Measurements from ENCODE around the gene ZNF511. TPM values are rescaled to one million over a fixed set of nuclear protein-coding genes. Genes with fewer than 3 reads are reported as not detected.

Gene ZNF511
- total and polyA plus RNA-seq, 2 donors (not counting 1 experiment from before 2014, with no cell fraction given): 30.7 to 45.1 TPM

- peak within 1 kb of the TSS; percentile 26 for H3K27ac Mint-ChIP-seq
- H3K4me1 ChIP-seq (ENCODE audit: control insufficient read depth in 2 of 2, insufficient read depth in 2 of 2, low read length in 2 of 2): peaks cover 20 to 39% of the 10 kb centered on the region in 2 donors
- H4K20me1 ChIP-seq (ENCODE audit: control insufficient read depth, insufficient read depth, low read length, poor library complexity, severe bottlenecking): peaks cover 21% of the 10 kb centered on the region
- TF ChIP-seq EZH2 (IDR thresholded peaks at IDR 0.05; ENCODE audit: borderline replicate concordance, insufficient read depth, low read depth, low read length, poor library complexity, severe bottlenecking): no peak
- no peak for TF ChIP-seq CTCF (IDR thresholded peaks at IDR 0.05)
- peak within 1 kb of the TSS in 4 of 5 experiments; percentile 57 to 87 (median 68) for H3K4me3 ChIP-seq (ENCODE audit: control extremely low read depth in 1 of 5, extremely low read depth in 1 of 5, insufficient read depth in 1 of 5, low read depth in 2 of 5, low read length in 4 of 5)
- H3K4me3 Mint-ChIP-seq: peak within 1 kb of the TSS; percentile 80
- H3K9me3 ChIP-seq (ENCODE audit: control extremely low read depth in 1 of 3, control insufficient read depth in 2 of 3, insufficient read depth in 1 of 3, low read length in 2 of 3): peaks cover 0 to 17% (median 0%) of the 10 kb centered on the region in 3 donors
- no peaks in the 10 kb centered on the region for H3K9me3 Mint-ChIP-seq (ENCODE audit: insufficient read depth)
- under 1% methylated on average over 65 of the region's 83 CpGs for WGBS (ENCODE audit: insufficient coverage)
- H3K4me2 ChIP-seq (replicated peaks; ENCODE audit: low read depth, low read length, poor library complexity, severe bottlenecking): peak within 1 kb of the TSS; percentile 99
- ATAC-seq (ENCODE audit: low read depth) (peak; percentile 85), DNase-seq (peak; percentile 89)
- H3K27me3 ChIP-seq (replicated peaks in 1 of 4; ENCODE audit: control extremely low read depth in 1 of 4, control insufficient read depth in 3 of 4, insufficient read depth in 4 of 4, low read length in 3 of 4): no peaks in the 10 kb centered on the region
- POLR2A ChIA-PET: interaction anchor here (1.0 to 1.7 kb wide), 3 partner anchors 16 to 34 kb away, joined by 3 to 11 read pairs (median 5); partner anchors contain the start of gene ECHS1
- no peaks in the 10 kb centered on the region for H3K27me3 Mint-ChIP-seq
- peaks cover 32% of the 10 kb centered on the region for H3K4me1 Mint-ChIP-seq
- H2AFZ ChIP-seq (ENCODE audit: insufficient read depth, low read depth, low read length, poor library complexity, severe bottlenecking): peak within 1 kb of the TSS; percentile 95
- peak within 1 kb of the TSS; percentile 85 for H3K9ac ChIP-seq (ENCODE audit: low read length)
- peaks cover 0 to 7% of the 10 kb centered on the region in 2 experiments for H3K36me3 ChIP-seq (replicated peaks in 1 of 2; ENCODE audit: control extremely low read depth in 1 of 2, control insufficient read depth in 1 of 2, extremely low read depth in 1 of 2, insufficient read depth in 2 of 2, low read length in 1 of 2)
- H3K79me2 ChIP-seq (ENCODE audit: control insufficient read depth, insufficient read depth, low read length): peaks cover 24% of the 10 kb centered on the region
- peak within 1 kb of the TSS in 1 of 2 donors; percentile 71 for H3K27ac ChIP-seq (ENCODE audit: low read length in 2 of 2)
- CTCF ChIA-PET: interaction anchor here (1.0 to 3.6 kb wide), 3 partner anchors 28 to 36 kb away, joined by 3 to 18 read pairs (median 5); partner anchors contain the start of gene MTG1
- intact Hi-C loops (cut with micrococcal nuclease): loop anchor here (1.0 to 5.0 kb wide), 4 partner anchors 16 to 50 kb away; partner anchors contain the start of genes ECHS1, MTG1, TUBGCP2 and ZNF511
These were observed 48.8 kb downstream of the ZNF511 start, which contains the start of gene FUOM for GRCh38 chr10:133357285-133358161. TSS of gene FUOM (minus strand) at chr10:133358019. CDS start at chr10:133358007, 12 bp downstream.
